NK-92 (cell line): ENCODE data around the gene EPB41L5.
"Not testable (repeated sequence)": the region's sequence is repeated elsewhere in the genome, so short reads cannot be mapped to it uniquely, and the experiment has no call there.

Source experiments
- DNase-seq: peaks from one replicate; lab custom pipeline; 2025; ENCODE audit not compliant: unreplicated experiment; lab: John Stamatoyannopoulos, UW

Gene EPB41L5

DNA sequence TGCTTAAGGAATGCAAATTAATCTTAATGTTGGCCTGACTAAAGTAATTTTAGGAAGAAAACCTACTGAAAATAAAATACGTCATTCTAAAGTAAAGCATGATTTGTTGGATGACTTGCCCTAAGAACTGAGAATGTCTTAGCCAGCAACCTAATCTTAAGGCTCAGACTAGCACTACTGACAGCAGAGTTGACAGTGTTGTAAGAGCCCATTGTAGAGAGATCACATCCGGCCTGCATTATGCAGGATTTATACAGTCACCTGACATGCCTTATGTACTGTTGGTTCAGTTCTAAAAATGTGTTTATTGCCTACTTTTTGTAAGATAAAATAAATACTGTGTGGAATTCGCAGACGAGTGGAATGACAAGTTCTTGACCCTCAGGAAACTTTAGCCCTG lies 128.0 kb downstream of the EPB41L5 start:
- DNase-seq = no peak

GRCh38 chr2:120141300-120142069 lies 128.6 kb downstream of the EPB41L5 start:
- DNase-seq = no peak

DNA sequence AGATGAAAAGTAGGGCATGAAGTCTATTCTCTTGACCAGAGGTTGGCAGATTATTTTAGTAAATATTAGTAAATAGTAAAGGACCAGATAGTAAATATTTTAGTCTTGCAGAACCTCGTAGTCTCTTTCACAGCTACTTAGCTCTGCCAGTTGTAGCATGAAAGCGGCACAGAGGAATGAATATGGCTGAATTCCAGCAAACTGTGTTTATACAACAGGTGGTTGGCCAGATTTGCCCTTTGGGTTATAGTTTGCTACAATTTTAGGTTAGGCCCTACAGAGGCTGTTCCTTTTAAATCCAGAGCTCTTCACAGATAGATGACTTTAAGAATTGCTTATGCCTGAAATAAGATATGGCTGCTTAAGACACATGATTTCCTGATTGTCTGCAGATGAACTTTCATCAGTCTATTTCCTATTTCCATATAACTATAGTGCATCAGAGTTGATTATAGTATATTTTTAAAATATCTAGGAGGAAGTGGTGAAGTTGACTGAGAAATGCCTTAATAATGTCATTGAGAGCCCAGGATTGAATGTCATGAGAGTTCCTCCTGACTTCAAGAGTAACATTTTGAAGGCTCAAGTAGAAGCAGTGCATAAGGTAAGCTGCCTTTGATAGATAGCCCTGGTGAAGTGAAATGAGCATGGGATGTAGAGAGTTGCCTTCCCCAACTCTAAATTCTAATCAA lies 129.8 kb downstream of the EPB41L5 start:
- no peak for DNase-seq

DNA sequence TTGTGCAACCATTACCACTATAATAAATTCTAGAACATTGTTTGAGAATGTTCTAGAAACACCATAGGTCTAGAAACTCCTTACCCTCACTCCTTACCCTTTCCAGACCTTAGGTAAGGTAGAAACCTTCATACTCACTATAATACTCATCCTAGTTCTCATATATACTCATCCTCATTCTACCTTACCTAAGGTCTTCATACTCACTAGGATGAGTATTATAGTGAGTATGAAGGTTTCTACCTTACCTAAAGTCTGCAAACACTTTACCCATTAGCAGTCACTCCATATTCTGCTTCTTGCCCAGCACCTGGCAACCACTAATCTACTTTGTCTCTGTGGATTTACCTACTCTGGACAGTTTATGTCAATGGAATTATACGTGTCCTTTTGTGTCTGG lies 135.4 kb downstream of the EPB41L5 start:
- DNase-seq = no peak

GRCh38 chr2:120148669-120149068 lies 135.8 kb downstream of the EPB41L5 start:
- DNase-seq = no peak

DNA sequence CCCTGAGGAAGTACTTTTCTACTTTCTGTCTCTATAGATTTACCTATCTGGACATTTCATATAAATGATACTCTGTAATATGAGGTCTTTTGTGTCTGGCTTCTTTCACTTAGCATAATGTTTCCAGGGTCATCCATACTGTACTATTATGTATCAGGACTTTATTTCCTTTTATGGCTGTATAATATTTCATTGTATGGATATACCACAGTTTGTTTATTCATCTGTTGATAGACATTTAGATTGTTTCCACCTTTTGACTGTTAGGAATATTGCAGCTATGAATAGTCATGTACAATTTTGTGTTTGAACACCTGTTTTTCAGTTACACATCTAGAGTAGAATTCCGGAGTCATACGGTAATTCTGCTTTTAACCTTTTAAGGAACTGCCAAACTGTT lies 136.5 kb downstream of the EPB41L5 start:
- no peak for DNase-seq

DNA sequence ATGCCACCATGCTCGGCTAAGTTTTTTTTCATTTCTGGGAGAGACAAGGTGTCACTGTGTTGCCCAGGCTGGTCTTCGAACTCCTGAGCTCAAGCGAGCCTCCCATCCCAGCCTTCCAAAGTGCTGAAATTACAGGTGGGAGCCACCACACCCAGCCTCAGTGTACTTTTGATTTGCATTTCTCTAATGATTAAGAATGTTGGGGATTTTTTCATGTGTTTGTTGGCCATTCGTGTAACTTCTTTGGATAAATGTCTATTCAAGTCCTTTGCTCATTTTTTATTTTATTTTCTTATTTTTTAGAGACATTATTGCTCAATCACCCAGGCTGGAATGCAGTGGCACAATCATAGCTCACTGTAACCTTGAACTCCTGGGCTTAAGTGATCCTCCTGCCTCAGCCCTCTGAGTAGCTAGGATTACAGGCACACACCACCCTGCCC lies 137.2 kb downstream of the EPB41L5 start:
- DNase-seq = no peak

- no peak for DNase-seq
Measured at GRCh38 chr2:120155308-120155707, 142.4 kb downstream of the EPB41L5 start.

GRCh38 chr2:120158658-120159057 lies 145.8 kb downstream of the EPB41L5 start:
- not testable (repeated sequence) for DNase-seq

- no peak for DNase-seq
Measured at GRCh38 chr2:120161190-120161589, 148.3 kb downstream of the EPB41L5 start.

DNA sequence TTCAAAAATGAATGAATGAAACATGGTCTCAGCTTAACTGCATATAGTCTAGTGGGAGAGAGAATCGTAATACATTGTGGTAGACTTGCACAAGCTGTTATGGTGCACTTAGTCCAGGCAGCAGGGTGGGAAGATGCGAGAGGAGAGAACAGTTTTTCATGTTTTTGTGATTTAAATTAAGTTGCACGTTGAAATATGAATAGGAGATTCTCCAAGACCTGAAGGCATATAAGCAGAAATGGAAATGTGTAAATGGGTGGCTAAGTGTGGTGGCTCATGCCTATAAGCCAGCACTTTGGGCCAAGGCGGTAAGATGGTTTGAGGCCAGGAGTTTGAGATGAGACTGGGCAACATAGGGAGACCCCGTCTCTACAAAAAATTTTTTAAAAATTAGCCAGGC lies 149.8 kb downstream of the EPB41L5 start:
- DNase-seq = no peak

GRCh38 chr2:120167272-120167671 lies 154.4 kb downstream of the EPB41L5 start:
- no peak for DNase-seq

DNA sequence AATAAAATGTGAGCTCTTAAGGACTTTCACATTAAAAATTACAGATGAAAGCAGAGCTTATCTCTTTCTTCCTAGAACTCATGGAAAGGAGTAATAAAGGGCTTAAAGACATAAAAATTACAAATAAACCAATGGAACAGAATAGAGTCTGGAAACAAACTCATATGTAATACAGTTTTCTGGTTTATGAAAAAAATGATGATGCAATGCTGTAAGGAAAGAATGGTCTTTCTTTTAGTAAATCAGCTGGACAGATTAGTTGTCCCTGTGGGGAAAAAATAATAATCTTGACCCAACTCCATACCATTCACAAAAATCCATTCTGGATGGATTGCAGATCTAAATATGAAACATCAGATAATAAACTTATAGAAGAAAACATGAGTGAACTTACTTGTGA lies 156.1 kb downstream of the EPB41L5 start:
- DNase-seq = no peak

DNA sequence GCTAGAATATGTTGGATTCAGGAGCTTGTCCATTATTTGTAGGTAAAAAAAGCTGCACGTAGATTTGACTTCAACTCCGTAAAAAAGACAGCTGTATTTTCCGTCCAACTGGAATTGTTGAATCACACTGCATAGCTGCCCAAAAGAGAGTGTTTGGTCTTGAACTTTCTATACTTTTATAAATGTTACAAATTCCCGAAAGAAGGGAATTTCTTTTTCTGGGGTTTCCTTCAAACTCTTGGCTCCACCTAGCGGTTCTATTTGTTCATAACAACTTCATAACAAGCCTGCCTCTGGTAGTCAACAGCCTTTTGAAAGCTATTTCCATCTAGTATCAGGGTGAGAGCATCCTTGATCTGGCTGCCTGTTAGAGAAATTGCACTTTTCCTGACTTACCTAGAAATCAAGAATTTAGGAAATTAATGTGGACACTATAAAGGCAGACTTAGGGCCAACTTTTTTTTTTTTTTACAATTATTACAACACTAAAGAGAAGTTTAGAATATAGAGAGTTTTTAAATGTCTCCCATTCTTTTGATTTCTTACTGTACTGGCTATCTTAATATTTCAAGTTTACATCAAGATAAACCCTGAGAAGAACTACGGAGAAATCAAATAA lies 162.2 kb downstream of the EPB41L5 start:
- DNase-seq = no peak

- no peak for DNase-seq
Measured at GRCh38 chr2:120176526-120176925, 163.6 kb downstream of the EPB41L5 start.

DNA sequence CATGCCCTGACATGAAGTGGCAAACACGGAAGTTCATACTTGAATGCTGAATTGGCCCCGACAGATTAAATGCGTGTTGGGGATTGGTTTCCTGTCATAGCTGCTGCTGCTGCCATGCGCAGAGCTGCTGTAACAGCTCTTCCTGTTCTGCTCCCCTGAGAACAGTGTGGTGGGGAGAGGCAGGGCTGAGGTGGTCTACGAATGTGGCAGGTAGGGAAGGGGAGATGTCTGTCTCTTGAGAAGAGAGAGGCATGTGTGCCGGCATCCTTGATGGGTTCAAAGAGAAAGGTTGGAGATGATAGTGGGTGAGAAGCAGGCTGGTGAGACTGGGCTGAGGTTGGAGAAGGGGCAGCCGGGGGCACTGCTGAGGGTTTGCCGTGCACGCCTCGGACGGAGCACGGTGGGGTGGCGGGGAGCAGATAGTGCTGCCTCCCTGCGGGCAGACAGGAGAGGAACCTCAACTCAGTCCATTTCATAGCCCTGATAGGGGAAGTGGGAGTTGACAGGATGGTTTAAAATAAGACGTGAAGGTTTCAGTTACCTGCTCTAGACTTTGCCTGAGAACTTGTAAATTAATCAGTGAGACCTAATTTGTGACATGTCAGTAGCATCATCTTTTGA lies 164.2 kb downstream of the EPB41L5 start:
- DNase-seq = no peak

DNA sequence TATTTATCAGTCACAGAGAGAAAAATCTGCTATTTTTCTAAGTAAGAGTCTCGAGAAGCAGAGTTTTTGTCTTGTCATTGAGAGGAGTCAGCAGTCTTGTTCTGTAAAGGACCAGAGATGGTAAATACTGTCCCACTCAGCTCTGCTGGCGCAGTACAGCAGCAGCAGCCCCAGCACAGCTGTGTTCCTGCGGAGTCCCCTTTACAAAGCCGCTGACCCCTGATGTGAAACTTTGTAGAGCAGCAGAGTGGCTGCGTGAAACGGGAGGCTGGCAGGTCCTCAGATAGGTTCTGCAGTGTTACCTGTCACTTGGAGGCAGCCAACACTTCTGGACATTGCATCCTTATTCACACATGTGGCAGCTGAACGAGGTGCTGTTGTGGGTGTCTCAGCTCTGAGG lies 165.1 kb downstream of the EPB41L5 start:
- DNase-seq = no peak

GRCh38 chr2:120179396-120179795 lies 166.5 kb downstream of the EPB41L5 start:
- DNase-seq = no peak

GRCh38 chr2:120180066-120180465 lies 167.2 kb downstream of the EPB41L5 start:
- DNase-seq = no peak

- no peak for DNase-seq
Measured at GRCh38 chr2:120182019-120182560, 169.2 kb downstream of the EPB41L5 start.

GRCh38 chr2:120189189-120189588 lies 176.3 kb downstream of the EPB41L5 start:
- DNase-seq = no peak
